SK-N-SH treated with all-trans-retinoic acid at 6 μM for 48 hours (cell line): ENCODE results near the gene ORM2.
"Not testable (repeated sequence)": the region's sequence is repeated elsewhere in the genome, so short reads cannot be mapped to it uniquely, and the experiment has no call there.

Source experiments
- ARNTL ChIP-seq: fragments of 450-650 bp; formaldehyde crosslinking; IDR thresholded peaks from 2 replicates; pipeline ENCODE4 v1.5.0; 2020; ENCODE audit warnings: low read depth, mild to moderate bottlenecking, moderate library complexity, borderline replicate concordance
- CREB5 ChIP-seq: fragments of 250-450 bp; sonication (Bioruptor Pico); IDR thresholded peaks from 2 replicates; pipeline ENCODE4 v1.5.1; 2020; ENCODE audit warnings: low read depth, mild to moderate bottlenecking, moderate library complexity
- CSRNP3 ChIP-seq: fragments of 250-450 bp; sonication (Bioruptor Pico); IDR thresholded peaks from 2 replicates; pipeline ENCODE4 v1.5.1; 2021; ENCODE audit warnings: mild to moderate bottlenecking, moderate library complexity
- ESRRG ChIP-seq: fragments of 250-450 bp; sonication (Bioruptor Pico); IDR thresholded peaks from 2 replicates; pipeline ENCODE4 v1.6.1; 2021; ENCODE audit warnings: mild to moderate bottlenecking
- GLIS3 ChIP-seq: fragments of 250-450 bp; sonication (Bioruptor Pico); IDR thresholded peaks from 2 replicates; pipeline ENCODE4 v1.5.0; 2020; ENCODE audit warnings: mild to moderate bottlenecking, moderate library complexity
- ISL1 ChIP-seq: fragments of 250-450 bp; sonication (Bioruptor Pico); IDR thresholded peaks from 2 replicates; pipeline ENCODE4 v2.1.2; 2022; ENCODE audit warnings: mild to moderate bottlenecking, moderate library complexity
- PATZ1 ChIP-seq: fragments of 250-450 bp; sonication (Bioruptor Pico); IDR thresholded peaks from 2 replicates; pipeline ENCODE4 v1.8.0; 2020; ENCODE audit warnings: mild to moderate bottlenecking, moderate library complexity, borderline replicate concordance
- POU6F1 ChIP-seq: fragments of 250-450 bp; sonication (Bioruptor Pico); IDR thresholded peaks from 2 replicates; pipeline ENCODE4 v1.8.0; 2021; ENCODE audit warnings: low read depth, mild to moderate bottlenecking, moderate library complexity, borderline replicate concordance
- RARB ChIP-seq: fragments of 250-450 bp; sonication (Bioruptor Pico); IDR thresholded peaks from 2 replicates; pipeline ENCODE4 v1.8.0; 2021; ENCODE audit warnings: mild to moderate bottlenecking, moderate library complexity
- TSHZ2 ChIP-seq: fragments of 250-450 bp; sonication (Bioruptor Pico); IDR thresholded peaks from 2 replicates; pipeline ENCODE4 v1.5.0; 2020; ENCODE audit warnings: mild to moderate bottlenecking, moderate library complexity
- ZNF565 ChIP-seq: fragments of 450-650 bp; formaldehyde crosslinking; conservative IDR thresholded peaks from 2 replicates; pipeline ENCODE4 v1.5.0; 2020; ENCODE audit warnings: low read depth, mild to moderate bottlenecking, moderate library complexity
- ZNF8 ChIP-seq: fragments of 450-650 bp; formaldehyde crosslinking; IDR thresholded peaks from 2 replicates; pipeline ENCODE4 v1.5.0; 2020; ENCODE audit warnings: mild to moderate bottlenecking, moderate library complexity

GRCh38 chr9:114329625-114330022, at the start of gene ORM2:
- not testable (repeated sequence) for TF ChIP-seq ZNF565 (CRISPR knock-in tag); CREB5; CSRNP3 (CRISPR knock-in tag); TSHZ2 (CRISPR knock-in tag); PATZ1 (CRISPR knock-in tag); RARB (CRISPR knock-in tag); ISL1; POU6F1 (CRISPR knock-in tag); ARNTL; GLIS3 (CRISPR knock-in tag); ZNF8; ESRRG
